ENCODE measurements around the gene PRDM15. TPM values are rescaled to one million over a fixed set of nuclear protein-coding genes. Genes with fewer than 3 reads are reported as not detected.

The PRDM15 gene
- total RNA-seq, 1 experiment from 2014 or later: 16.7 TPM

DNA sequence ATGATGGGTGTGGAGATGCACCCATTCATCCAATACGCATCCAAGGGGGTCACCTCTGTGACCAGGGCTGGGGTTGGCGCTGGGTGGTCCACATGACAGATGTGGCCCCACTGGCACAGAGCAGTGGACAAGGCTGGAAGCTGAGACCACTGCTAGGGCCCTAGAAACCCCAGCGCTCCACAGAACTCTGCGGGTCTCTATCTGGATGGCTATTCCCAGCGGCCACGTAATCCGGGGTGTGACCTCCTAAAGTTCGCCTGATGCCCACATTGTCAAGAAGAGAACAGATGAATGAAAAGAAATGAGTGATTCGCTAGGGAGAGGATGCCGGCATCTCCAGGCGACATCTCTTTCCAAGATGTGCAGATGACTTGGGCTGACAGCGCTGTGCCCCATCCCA lies 55.2 kb downstream of the PRDM15 start:
- DNase-seq (ENCODE audit: low spot score): no peak
- Histone ChIP-seq H3K4me3 (ENCODE audit: low read depth, low read length, poor library complexity, severe bottlenecking) (no peak overlapping the region), H3K9me3 (ENCODE audit: low read depth, low read length, poor library complexity, severe bottlenecking) (no peaks in the 10 kb centered on the region), H3K36me3 (ENCODE audit: insufficient read depth, low read length, poor library complexity, severe bottlenecking) (no peaks in the 10 kb centered on the region), H3K27me3 (replicated peaks; ENCODE audit: insufficient read depth, low read depth, low read length, poor library complexity) (no peaks in the 10 kb centered on the region), H3K27ac (ENCODE audit: low read depth, low read length, poor library complexity, severe bottlenecking) (no peak overlapping the region), H3K4me1 (ENCODE audit: insufficient read depth, low read length, poor library complexity, severe bottlenecking) (no peaks in the 10 kb centered on the region)
- BruUV-seq (replicated peaks): no TSS peak
- intact Hi-C loops (cut with micrococcal nuclease; ENCODE audit: unreplicated experiment): no loop called here
- TF ChIP-seq EZH2 (IDR thresholded peaks at IDR 0.05; ENCODE audit: borderline replicate concordance, low read depth, low read length, poor library complexity, severe bottlenecking): no peak
- TF ChIP-seq, protein P1, sequence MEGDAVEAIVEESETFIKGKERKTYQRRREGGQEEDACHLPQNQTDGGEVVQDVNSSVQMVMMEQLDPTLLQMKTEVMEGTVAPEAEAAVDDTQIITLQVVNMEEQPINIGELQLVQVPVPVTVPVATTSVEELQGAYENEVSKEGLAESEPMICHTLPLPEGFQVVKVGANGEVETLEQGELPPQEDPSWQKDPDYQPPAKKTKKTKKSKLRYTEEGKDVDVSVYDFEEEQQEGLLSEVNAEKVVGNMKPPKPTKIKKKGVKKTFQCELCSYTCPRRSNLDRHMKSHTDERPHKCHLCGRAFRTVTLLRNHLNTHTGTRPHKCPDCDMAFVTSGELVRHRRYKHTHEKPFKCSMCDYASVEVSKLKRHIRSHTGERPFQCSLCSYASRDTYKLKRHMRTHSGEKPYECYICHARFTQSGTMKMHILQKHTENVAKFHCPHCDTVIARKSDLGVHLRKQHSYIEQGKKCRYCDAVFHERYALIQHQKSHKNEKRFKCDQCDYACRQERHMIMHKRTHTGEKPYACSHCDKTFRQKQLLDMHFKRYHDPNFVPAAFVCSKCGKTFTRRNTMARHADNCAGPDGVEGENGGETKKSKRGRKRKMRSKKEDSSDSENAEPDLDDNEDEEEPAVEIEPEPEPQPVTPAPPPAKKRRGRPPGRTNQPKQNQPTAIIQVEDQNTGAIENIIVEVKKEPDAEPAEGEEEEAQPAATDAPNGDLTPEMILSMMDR (conservative IDR thresholded peaks at IDR 0.05; ENCODE audit: low read depth, low read length): no peak
- ChIA-PET POLR2A (ENCODE audit: low non-redundant PET) (no interaction called here), CTCF (no interaction called here)

DNA sequence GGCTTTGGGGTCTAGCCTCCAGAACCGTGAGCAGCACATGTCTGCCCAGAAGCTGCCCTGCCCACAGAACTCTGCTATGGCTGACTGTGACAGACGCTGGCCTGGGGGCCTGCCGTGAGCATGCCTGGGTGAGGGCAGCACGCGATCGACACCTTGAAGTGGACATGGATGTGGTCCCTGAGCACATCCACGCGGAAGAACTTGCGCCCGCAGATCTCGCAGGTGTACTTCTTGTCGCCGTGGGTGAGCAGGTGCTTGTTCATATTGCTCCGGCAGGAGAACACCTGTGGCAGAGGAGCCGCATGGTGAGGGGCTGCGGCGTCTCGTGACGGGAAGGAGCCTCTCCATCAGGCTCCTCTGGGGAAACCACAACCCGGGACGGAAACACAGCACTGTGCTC lies 56.0 kb downstream of the PRDM15 start:
- intact Hi-C loops (cut with micrococcal nuclease; ENCODE audit: unreplicated experiment): no loop called here
- Histone ChIP-seq H3K9me3 (ENCODE audit: low read depth, low read length, poor library complexity, severe bottlenecking) (no peaks in the 10 kb centered on the region), H3K36me3 (ENCODE audit: insufficient read depth, low read length, poor library complexity, severe bottlenecking) (no peaks in the 10 kb centered on the region), H3K4me1 (ENCODE audit: insufficient read depth, low read length, poor library complexity, severe bottlenecking) (no peaks in the 10 kb centered on the region), H3K27me3 (replicated peaks; ENCODE audit: insufficient read depth, low read depth, low read length, poor library complexity) (no peaks in the 10 kb centered on the region), H3K4me3 (ENCODE audit: low read depth, low read length, poor library complexity, severe bottlenecking) (no peak overlapping the region), H3K27ac (ENCODE audit: low read depth, low read length, poor library complexity, severe bottlenecking) (no peak overlapping the region)
- no peak for TF ChIP-seq EZH2 (IDR thresholded peaks at IDR 0.05; ENCODE audit: borderline replicate concordance, low read depth, low read length, poor library complexity, severe bottlenecking)
- TF ChIP-seq, protein P1 (conservative IDR thresholded peaks at IDR 0.05; ENCODE audit: low read depth, low read length): no peak
- DNase-seq (ENCODE audit: low spot score): no peak
- BruUV-seq (replicated peaks): no TSS peak
- ChIA-PET POLR2A (ENCODE audit: low non-redundant PET) (no interaction called here), CTCF (no interaction called here)

DNA sequence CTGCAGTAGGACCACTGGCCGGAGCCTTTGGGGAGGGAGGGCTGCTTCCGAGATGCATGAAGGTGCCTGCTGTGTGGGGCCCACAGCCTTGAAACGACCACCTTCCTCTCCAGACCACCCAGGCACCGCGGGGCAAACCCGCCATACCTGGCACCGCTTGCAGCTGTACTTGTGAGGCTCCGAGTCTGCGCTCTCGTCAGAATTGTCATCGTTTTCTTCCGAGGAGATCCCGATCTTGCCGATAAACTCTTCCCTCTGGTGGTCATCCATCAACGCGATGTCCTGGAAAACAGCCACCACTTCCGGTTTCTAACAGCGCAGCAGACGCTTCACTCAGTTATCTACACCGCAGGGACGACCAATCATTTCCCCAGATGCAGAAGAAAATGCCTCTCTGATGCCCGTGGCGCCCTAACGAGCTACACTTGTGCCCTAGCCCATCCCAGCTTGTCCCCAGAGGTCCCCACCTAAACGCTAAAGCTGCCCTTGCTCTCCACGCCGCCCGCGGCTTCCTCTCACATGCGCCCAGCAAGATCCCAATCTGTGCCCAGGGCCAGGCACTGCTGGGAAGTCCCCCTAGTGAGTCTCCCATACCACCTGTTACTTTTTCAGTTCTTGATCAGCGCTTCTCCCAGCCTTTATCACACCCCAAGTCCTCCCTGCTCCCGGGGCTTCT lies 57.2 kb downstream of the PRDM15 start:
- TF ChIP-seq EZH2 (IDR thresholded peaks at IDR 0.05; ENCODE audit: borderline replicate concordance, low read depth, low read length, poor library complexity, severe bottlenecking): no peak
- TF ChIP-seq, protein P1 (conservative IDR thresholded peaks at IDR 0.05; ENCODE audit: low read depth, low read length): no peak
- DNase-seq (ENCODE audit: low spot score): no peak
- Histone ChIP-seq H3K4me3 (ENCODE audit: low read depth, low read length, poor library complexity, severe bottlenecking) (no peak overlapping the region), H3K27me3 (replicated peaks; ENCODE audit: insufficient read depth, low read depth, low read length, poor library complexity) (no peaks in the 10 kb centered on the region), H3K9me3 (ENCODE audit: low read depth, low read length, poor library complexity, severe bottlenecking) (no peaks in the 10 kb centered on the region), H3K4me1 (ENCODE audit: insufficient read depth, low read length, poor library complexity, severe bottlenecking) (peaks cover 2% of the 10 kb centered on the region), H3K27ac (ENCODE audit: low read depth, low read length, poor library complexity, severe bottlenecking) (no peak overlapping the region), H3K36me3 (ENCODE audit: insufficient read depth, low read length, poor library complexity, severe bottlenecking) (no peaks in the 10 kb centered on the region)
- ChIA-PET POLR2A (ENCODE audit: low non-redundant PET) (no interaction called here), CTCF (no interaction called here)
- intact Hi-C loops (cut with micrococcal nuclease; ENCODE audit: unreplicated experiment): no loop called here
- BruUV-seq (replicated peaks): no TSS peak

All from A673 (cell line).